Stimulated activated CD4-positive, alpha-beta T cell treated with anti-CD3 and anti-CD28 coated beads, Interleukin-15, amount 100 ng/mL, for 24 hours (primary cell): Measurements from ENCODE around the gene PACC1.

ENCODE experiments used
- DNase-seq: peaks from one replicate; pipeline ENCODE4 v3.0.0-alpha.2; 2020

Gene PACC1

DNA sequence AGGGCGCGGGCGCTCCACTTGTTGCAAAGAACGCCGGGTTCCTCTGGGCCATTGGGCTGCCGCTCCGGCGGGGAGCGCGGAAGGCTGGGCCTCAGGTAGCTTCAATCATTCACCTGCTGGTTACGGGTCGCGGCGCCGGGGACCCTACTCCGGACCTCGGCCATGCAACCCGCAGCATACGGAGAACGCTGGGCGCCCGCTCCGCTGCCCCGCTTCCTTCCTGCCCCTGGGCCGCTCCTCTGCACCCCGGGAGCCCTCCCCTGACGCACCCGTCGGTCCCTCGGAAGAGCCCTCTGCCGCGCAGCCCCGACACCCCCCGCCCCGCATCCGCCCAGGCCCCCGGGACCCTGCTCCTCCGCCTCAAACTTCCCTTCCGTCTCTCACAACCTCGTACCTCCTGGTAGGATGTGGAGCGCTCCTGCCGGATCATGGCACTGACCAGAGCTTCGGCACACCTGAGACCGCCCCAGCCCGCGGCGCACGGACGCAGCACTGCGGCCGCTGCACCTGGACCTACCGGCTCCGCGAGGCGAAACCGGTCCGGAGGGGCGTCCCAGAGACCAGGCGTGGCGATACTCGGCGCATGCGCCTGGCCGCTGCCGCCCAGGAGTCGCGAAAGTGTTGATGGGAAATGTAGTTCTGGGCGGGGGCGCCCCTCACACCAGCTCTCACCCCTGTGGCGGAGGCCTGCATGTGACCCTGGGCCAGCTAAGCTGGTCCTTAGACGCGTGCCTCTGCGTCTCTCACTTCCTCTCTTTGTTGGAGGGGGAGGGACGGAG lies at the start of gene PACC1:
Gene PACC1, minus strand, starts transcription at position 559 of the 779 bp plus-strand sequence. Its CDS starts 129 bp downstream, at position 430.
- peak; percentile 93 for DNase-seq

DNA sequence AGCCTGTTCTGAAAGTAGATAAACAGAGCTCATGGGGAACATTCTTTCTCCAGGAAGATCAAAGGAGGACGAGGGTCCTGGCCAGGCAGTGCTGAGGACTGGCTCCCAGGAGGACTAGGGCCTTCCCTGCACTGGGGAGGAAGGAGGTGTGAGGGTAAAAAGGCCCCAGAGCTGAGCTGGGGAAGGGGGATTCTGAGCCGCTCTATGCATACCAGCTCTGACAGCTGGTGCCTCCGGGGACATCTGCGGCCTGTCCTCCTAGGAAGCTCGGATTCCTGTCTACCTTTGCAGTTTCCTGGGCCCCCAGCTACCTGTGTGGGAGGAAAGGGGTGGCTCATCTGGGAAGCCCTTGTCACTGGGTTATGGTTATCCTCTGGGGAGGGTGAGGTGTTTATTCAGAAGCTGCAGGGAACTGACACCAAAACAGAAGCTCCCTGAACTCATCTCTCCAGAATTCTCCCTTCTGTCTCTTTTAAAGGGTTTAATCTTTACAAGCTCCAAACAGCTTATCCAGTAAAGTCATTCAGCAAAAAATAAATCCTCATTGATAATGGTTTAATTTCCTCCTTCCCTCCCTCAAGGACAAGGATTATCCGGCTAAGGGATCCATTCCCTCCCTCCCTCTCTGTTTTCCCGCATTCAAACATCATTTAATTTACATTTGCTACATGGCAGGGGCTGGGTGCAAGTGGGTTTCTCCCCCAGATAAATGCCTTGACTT lies 49.0 kb upstream of the PACC1 start:
- DNase-seq = no peak

DNA sequence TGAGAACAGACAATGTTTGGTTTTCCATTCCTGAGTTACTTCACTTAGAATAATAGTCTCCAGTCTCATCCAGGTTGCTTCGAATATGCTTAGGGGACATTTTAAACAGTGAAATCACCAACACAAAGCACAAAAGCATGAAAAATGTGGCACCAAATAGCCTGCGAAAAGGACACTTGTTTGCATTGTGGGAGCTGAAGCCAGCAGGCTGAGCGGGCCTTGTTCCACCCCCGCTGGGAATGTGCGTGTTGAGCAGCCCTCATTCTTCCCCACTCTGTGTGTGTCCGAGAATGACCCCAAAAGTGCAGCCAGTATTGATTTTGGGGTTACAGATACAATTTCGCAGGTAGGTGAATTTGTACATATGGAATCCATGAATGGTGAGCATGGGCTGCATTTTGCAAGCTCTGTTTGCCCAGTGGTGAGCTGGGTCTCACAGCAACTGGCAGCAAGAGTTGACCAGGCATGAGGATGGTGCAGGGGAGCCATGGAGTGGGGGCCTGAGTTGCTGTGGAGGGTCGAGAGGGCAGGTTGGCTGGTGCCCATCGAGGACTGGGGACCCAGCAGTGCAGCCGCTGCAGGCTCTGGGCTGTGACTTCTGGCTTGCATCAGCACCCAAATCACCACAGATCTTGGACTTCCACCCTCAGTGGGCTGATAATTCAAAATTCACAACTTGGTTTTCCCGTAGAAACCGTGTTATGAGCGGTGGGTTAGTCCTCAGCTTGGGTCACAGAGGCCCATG lies 47.4 kb upstream of the PACC1 start:
- no peak for DNase-seq

DNA sequence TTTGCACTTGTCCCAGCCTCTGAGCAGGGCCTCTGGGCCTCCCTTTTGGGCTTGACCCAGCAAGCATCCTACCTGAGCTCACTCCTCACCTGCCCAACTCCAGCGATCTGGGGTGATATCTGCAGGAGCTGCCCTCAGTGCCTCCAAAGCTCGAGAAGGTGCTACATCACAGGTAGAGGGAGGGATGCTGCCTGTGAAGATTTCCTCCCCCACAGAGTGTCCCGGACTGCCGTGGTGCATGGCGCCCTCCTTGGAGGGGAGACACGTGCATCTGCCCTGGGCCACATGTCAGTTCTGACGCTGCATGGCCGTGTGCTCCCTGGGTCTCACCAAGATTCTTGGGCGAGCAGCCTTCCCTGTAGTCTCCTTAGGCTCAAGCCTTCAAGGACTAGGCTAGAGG lies 45.7 kb upstream of the PACC1 start:
- no peak for DNase-seq

DNA sequence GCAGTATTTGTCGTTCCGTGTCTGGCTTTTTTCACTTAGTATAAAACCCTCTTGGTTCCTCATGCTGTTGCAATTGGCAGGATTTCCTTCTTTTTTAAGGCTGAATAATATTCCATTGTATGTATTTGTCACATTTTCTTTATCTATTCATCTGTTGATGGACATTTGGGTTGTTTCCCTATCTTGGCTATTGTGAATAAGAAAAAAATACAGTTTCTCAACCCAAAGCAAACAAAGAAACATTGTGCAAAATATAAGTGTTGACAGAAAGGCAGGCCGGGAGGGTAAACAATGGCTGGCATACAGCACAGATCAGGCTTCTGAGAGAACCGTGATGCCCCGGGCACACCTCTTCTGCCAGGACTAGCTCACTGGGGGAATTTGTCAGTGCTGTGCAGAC lies 45.0 kb upstream of the PACC1 start:
- DNase-seq = no peak

DNA sequence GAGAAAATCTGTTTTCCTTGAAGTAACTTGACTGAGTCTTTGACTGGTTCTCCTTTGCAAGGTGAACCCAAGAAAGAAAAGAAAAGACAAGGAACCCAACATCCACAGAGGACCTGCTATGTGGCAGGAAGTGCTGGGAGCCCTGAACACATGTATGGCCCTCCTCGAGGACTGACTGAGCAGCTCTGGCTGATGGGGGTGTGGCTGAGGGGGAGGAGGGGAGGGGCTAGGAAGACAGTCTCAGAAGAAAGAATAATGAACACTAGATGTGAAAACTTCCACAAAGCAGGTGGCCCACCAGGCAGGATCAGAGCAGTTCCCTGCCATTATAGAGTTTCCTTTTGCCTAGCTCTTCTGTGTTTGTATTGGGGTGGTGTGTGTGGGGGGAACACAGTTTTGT lies 44.1 kb upstream of the PACC1 start:
- DNase-seq = no peak

DNA sequence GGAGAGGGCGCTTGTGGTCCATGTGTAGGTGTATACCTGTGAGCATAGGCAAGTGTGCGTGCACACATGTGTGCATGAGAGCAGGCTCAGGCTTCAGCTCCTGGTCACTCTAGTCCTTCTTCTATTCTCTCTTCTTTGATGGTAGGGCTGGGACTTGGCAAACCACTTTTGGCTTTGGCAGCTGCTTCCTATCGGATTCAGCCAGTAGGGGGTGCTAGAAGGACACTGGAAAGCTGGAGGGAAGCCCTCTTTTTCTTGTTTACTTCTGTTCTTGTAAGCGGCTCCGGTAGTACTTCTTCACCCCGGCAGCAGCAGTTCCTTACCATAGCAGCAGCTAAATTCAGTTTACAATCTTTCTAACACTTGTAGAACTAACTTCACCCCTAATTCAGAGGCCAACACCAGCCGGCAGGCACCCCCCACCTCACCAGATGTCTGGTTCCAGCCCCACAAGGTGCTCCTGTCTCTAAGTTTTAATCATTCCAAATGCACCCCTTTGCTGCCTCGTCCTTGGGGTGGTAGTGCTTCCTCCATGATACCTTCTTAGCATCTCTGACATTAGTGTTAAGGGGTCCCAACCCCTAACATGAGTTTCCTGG lies 43.2 kb upstream of the PACC1 start:
- DNase-seq = peak; percentile 80

DNA sequence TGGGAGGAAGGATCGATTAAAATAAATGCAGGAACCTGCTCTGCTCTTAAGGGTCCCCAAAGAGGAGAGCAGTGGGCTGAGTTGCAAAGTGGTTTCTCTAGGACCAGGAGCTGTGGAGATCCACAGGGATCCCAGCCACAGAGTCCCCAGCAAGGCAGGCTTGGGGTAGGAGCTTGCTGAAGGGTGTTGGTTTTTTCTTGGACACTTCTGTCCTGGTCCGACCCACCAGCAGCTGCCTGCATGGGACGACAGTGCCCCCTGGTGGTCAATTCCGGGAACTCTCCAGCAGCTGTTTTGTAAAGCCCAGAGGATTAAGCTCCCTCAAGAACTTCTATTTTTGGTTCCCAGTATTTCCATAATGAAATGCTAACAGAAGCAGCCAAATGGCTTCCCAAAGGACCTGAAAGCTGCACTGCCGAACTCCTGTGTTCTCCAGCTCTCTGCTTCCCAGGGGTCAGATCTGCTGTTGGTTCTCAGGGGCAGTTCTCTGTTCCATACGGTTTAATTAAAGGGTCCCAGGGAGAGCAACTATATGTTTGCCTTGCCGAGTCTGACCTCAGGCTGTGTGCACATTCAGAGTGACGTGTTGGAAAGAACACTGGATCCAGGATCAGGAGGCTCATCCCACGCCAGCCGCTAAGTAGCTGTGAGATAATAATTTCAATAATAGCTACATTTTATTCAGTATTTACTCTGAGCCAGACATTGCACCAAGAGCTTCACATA lies 41.3 kb upstream of the PACC1 start:
- peak; percentile 90 for DNase-seq

DNA sequence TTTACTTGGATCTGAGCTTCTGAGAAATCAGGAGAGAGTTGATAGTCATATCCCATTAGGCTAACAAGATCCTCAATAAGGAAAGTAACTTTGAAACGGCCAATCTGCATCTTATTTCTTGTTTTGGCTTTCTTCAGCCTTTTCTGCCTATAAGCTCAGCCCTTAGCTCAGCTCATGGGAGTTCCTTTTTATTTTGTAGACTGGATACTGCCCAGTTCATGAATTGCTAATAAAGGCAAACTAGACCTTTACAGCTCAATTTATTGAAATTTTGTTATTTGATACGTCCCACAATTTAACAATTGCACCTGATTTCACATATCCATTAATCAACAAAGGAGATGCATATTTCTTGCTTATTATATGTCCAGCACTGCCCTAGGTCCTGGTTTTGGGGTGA lies 40.7 kb upstream of the PACC1 start:
- no peak for DNase-seq

DNA sequence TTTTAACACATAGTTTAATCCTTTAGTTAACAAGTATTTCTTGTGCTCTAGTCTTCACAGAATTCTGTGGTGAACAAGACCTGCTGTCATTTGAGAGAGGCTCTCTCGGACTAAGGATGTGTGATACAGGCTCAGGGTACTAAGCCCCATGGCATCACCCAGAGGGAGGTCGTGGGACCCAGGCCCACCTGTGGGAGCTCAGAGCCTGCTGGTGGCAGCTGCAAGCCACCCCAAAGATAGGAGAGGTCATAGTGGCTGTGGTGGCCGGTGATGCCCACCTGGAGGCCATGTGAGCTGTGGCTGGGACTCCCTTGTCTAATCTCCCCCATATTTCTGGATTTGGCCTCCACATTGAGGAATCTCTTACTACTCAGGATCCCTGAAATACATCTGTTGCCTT lies 40.1 kb upstream of the PACC1 start:
- no peak for DNase-seq

DNA sequence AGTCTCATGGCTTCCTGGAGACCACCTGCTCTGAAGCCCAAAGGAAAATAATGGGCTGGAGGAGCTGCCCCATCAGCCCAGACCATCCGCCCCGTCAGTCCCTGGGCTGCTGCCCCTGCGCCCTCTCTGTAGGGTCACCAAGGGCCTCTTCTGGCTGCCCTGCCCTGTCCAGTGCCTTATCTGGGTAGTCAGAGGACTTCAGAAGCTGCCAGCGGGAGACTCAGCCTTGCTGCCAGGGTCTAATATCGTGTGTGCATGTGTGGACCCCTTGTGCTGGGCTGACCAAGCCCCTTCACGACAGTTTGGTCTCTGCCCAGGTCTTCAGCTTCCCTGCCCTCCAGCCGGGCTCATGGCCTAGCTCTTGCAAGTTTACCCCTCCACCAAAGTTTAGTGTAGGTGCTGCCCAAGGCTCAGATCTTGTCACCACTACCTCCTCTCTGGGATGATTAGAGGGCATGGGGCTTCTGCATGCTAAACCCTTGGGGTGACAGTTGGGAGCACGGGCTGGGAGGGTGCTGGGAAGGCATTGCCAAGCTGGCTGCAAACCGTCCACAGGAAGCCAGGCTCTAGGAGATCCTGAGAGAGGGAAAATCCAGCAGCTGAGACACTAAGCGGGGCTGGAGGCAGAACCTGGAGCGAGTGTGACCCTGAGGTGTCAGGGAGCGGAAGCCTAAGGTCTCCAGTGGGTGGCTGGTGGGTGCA lies 38.6 kb upstream of the PACC1 start:
- no peak for DNase-seq

DNA sequence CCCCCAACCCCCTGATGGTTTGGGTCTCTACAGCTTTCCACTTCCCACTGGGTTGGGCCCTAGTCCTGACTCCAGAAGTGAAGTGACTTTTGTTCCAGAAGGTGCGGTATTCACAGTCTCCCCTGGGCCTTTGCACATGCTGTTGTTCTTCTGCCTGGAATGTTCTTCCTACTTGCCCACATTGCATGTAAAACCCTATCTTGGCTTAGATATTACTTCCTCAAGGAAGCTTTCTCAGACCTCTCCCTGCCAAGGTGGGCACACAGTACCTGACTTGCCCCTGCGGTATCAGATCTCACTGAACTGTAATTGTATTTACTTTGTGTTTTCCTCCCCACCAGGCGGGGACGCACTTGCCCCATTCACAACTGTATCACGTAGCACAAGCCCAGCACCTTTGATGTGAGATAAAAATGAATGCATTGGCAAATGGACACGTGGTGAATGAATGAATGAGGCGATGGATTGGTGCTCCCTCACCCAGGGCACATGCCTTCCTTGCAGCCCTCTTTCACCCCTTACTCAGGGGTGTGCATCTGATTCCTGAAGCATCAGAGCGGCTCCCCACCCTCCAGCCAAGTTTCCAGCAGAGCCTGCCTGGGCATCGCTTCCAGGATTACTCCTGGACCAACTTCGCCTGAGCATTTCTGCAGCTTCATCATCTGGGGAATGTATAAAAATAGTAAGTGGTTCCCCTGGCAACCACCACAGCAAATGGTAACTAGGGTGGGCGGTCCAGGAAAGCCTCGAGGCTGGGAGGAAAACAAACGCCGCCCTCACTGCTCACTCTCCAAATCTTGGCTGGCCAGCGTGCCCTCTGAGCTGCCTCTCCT lies 37.9 kb upstream of the PACC1 start:
- no peak for DNase-seq

DNA sequence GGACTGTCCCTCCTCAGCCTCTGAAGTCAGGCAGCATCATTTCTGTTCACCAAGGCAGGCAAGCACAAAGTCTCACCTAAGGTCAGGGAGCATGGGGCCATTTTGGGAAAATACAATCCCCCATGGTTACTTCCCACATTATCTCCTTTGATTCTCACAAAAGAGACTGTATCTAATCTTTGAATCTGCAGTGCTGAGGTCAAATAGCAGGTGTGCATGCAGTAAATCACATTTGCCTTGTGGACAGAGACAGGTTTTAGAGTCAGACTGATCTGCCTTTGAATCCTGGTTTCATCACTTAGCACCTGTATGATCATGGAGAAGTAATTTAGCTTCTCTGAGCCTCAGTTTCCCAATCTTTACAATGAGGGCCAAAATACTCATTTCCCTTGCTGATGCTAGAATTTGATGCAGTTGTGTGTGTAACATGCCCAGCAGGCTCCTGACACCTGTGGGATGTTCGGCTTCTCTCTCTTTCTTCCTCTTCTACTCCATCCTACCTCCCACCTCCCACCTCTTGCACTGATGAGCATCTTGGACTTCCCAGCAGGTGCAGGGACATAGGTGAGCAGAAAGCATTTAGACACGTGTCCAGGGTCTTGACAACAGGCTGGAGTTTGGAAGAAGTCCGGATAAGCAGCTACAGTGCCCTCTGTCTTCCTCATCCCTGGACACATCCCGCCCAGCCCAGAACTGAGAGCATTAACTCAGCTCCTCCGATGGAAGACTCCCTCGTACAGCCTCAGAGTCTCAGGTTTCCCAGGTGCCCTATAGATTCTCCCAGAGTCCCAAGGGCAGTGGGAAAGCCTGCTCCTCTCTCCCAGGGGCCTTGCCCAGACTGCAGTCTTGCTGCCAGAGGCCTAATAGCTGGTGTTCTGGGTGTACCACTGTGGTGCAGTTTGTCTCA lies 37.0 kb upstream of the PACC1 start:
- DNase-seq = no peak

DNA sequence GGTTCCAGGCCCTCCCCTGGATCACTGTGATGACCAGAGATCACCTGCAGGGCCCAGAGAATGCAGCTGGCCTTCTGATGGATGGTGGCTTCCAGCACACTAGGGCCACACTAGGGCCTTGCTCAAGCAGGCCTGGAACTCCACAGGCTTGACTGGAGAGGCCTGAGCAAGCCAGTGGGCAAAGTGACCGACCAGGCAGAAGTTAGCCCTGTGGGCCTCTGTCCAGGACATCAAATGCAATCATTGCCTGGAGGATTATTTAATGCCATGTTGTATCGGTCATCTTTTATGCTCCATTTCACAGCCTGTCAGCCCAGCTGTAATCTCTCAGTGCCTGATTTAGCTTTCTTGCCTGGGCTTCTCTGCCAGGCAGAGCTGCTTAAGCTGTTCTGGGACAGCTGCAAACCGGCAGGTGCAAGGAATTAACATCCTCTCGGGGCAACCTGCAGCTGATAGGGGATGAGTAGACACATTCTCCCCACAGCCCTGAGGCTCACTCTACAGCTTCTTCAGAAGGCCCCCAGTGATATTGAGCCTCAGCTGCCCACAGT lies 35.7 kb upstream of the PACC1 start:
- no peak for DNase-seq

DNA sequence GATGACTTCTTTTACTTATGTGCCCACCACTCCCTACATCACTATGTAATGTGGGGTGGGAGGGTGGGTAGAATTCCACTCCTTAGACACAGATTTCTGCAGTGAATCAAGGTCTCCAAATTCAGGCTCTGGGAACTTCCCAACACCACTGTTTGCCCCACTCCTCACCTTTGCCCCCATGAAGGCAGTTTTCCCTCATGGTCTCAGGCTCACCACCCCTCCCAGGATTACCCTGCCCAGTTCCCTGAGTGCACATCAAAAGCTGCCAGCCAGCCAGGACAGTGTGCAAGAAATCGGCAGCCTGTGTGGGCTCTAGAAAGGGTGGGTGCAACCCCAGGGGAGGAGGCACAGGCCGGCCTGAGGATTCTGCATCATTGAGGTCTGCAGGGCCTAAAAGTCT lies 32.8 kb upstream of the PACC1 start:
- no peak for DNase-seq

DNA sequence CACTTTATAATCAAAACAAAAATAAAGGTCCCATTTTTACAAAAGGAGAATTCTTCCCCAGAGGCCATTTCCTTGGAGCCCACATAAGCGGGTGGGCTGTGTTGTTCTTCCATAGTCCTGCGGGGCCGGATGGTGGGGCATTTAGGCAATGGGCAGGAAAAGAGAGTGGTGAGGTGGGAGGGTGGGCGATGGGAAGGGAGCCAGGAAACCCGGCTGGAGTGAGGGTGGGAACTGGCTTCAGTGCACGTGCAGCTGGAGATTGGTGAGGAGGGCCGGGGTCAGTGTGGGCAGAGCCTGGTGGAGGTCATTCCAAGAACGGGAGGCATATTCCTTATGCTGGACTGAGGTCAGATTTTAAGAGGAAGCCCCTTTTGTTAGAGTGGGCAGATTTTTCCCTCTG lies 31.6 kb upstream of the PACC1 start:
- no peak for DNase-seq

DNA sequence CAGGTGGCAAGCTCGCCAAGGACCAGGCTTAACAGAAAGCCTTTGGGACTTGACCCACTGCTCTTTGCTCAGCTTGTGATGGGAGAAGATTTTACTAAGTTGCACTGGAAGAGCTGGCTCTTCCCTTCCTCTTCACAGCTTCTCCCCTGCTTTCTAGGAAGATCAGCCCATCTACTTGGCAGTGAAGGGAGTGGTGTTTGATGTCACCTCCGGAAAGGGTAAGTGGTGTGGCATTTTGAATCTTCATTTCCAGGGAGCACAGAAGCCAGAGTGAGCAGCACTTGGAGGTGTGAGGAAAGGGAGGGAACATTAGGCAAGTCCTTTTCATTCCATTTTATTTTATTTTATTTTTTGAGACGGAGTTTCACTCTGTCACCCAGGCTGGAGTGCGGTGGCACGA lies 27.7 kb upstream of the PACC1 start:
- DNase-seq = no peak

DNA sequence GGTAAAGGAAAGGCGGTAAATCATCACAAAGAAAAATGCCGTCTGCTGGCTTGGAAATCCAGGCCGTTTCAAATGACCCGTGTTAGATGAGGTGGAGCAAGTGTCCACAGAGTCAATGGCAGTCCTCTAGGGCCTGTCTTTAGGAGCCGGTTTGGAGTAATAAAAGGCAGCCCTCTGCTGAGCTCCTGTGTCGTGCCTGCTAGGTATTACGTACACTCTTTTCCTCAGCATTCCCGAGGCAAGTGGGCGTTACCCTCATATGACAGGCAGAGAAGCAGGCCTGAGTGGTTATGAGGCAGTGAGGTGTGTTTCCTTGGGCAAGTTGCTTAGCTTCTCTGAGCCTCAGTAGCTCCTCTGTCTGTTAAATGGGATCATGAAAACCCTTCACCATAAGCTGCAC lies 25.7 kb upstream of the PACC1 start:
- DNase-seq = no peak

DNA sequence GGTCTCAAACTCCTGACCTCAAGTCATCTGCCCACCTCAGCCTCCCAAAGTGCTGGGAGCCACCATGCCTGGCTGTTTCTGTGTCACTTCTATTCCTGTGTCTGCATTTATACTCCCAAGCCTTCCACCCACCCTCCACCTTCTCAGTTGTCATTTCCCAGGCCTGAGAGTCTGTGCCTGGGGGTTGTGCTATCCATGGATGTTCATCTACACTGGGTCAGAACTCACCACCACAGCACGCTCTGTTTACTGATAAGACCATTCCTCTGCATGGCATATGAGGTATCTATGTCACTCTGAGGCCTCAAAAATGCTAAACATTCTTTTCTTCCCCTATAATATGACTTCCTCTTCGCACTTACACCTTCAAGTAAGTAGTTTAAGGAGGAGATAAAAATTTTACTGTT lies 24.1 kb upstream of the PACC1 start:
- no peak for DNase-seq
